HG02943 (cell line): ENCODE data around the gene KPTN.

Experiments used
- ATAC-seq: cut with Tn5 transposase; IDR thresholded peaks from one replicate; pipeline ENCODE4 v1.9.1; 2021; ENCODE audit warnings: mild to moderate bottlenecking, low read depth, moderate library complexity; ENCODE audit not compliant: unreplicated experiment

Gene KPTN

DNA sequence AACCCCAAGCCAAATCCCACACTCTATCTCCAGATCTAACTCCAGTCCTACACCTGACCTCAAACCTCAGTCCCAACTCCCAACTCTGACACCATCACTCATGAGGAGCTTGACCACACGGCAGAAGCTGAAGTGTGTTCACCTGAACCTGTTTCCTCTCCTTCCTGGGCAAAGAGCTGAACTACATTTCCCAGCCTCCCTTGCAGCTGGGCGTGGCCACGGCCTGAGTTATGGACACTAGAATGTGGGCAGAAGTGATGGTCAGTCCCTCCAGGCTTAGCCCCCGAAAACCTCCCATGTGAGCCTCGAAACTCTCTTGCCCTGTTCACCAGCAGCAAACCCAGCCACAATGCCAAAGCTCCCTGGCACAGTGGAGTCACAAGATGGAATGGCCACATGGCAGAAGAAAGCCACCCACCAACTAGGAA lies 45.2 kb downstream of the KPTN start:
- ATAC-seq, result no peak

- ATAC-seq, result no peak
Observed at GRCh38 chr19:47437500-47437899, 46.5 kb downstream of the KPTN start.

GRCh38 chr19:47436712-47437401 lies 47.2 kb downstream of the KPTN start:
- no peak for ATAC-seq

DNA sequence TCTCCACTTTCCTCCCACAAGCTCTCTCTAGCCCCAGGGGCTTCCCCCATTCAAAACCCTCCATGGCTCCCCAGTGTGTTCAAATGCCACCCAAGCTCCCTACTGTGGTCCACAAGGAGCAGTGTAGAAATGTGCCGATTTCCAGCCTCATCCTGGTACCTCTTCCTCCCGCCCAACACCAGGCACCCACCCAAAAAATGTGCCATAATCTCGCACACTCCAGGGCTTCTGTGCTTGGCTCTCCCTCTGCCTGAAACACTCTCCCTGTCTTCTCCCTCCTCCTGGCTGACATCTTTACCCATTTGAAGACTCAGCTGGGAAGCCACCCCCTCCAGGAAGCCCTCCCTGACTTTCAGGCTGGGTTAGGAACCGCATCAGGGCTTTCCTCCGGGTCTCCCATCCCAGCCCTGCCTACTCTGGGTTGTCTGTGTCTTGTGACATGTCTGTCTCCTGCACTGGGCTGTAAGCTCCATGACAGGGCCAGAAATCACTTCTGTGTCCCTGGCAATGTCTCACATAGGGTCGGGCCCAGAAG lies 48.1 kb downstream of the KPTN start:
- no peak for ATAC-seq

GRCh38 chr19:47435196-47435595 lies 48.8 kb downstream of the KPTN start:
- no peak for ATAC-seq

DNA sequence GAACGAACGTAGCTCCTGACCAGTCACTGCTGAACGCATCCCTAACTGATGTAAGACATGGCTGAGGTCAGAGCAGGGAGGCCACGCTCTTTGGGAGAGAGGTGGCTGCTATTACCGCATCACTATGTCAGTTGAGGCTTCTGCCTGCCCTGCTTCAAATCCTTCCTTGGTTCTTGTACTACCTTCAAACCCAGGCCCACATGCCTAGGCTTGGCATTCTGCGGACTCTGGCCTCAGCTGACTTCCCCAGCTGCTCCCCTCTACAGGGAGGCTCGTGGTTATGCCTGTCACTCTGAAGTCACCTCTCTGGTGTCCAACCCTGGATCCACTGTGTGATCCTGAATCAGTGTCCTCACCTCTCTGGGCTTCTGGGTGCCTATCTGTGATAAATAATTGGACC lies 49.9 kb downstream of the KPTN start:
- no peak for ATAC-seq

DNA sequence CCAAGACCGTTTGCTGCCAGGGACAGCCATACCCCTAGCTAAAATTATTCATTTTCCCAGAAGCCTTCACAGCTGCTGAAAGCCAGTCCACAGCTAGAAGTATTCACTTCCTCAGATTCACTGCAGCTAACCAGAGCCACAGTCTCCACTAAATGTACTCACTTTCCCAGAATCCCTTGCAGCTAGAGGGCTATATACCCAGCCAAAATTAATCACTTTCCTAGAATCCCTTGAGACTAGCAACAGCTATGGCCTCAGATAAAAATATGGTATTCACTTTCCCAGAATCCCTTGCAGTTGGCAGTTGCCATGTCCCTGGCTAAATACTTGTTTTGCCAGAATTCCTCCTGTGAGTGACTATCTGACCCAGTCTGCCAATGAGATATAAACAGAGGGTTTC lies 50.9 kb downstream of the KPTN start:
- no peak for ATAC-seq

DNA sequence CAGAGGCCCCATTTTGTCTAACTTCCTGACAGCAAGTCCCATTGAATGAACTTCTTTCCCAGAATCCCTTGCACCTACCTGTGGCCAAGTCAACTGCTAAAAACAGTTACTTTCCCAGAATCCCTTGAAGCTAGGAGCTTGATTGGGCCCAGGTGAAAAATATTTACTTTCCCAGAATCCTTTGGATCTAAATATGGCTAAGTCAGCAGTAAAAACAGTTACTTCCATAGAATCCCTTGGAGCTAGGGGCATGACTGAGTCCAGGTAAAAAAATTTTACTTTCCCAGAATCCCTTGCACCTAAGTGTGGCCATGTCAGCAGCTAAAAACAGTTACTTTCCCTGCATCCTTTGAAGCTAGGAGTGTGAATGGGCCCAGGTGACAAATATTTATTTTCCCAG lies 51.5 kb downstream of the KPTN start:
- no peak for ATAC-seq

GRCh38 chr19:47432091-47432490 lies 51.9 kb downstream of the KPTN start:
- ATAC-seq, result no peak

DNA sequence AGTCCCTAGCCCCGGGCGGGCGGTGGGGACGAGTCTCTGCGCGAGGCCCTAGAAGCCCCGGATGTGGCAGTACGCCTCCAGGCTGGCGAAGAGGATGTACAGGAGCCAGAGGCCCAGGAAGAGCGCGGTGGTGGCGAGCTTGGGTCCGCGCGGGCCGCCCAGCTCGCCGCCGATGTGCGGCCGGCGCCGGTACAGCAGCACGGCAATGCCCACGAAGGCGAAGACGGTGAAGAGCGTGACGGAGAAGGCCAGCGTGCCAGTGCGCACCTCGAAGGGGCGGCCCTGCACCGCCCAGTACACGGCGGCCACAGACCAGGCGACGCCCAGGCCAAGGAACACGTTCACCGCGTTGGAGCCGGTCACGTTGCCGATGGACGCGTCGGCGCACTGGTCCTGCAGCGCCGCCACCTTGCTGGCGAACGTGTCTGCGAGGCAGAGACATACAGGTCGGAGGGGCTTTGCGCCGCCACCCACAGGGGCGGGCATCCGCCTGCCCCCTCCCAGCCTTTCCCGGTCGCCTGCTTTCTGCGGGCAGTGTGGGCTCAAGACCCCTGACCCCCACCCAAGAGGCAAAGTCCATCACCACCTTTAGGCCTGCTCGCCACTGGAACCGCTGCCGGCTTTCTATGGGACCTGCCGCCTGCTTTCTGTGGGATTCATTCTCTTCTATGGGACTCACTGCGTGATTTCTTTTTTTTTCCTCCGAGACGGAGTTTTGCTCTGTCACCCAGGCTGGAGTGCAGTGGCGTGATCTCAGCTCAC lies 53.8 kb downstream of the KPTN start:
- no peak for ATAC-seq

DNA sequence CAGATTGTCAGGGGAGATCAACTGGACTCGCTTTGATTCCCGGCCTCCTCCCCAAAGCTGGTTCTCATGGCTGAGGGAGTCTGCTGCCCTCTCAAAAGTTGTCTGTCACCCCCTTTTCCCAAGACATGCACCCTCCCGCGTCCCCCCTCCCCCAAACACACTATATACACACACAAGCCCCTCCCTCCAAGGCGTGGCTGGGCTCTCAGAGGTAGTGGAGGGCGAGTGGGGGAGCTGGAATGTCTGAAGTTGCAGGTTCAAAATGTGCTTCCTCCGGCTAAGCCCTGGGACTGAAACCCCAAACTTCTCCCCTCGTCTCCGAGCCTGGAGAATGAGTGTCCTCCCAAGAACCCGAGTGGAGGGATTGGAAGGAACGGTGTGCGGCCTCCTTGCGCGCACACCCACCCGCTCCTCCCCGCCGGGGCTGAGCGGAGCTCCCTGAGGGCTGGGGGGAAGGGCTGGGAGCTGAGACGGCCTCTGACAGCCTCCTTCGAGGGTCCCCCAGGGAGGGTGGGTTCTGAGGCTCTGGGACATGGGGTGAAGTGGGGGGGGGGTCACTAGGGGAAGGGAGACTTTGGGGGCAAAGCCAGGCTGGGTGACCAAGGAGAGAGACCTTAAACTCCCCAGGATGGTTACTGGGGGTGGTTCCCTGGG lies 54.8 kb downstream of the KPTN start:
- ATAC-seq, result no peak

DNA sequence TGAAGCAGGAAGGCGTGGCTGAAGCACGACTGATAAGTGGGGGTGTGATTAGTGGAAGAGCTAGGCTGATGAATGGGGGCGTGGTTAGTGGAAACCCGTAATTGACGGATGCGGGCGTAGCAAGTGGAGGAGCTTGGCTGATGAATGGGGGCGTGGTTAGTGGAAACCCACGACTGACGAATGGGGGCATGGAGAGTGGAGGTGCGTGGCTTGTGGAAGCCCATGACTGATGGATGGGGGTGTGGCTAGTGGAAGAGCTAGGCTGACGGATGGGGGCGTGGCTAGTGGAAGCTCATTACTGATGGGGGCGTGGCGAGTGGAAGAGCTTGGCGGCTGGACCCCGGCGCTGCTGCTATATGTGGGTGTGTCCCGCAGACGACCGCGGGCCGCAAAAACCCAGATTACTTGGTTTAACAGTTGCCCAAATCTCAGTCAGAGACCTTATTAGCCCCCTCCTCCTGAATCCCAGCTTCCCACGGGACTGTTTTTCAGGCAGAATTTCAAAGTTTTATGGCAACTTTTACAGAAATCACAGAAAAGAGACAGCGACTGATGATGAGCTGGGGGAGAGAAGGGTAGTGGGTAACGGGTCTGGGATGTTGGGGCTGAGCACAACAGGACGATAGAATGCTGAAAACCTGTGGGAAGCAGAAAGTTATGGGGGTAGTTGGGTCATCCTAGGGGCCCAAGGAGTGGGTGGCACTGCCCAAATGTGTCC lies 55.7 kb downstream of the KPTN start:
- ATAC-seq, result no peak

- ATAC-seq, result no peak
Observed at GRCh38 chr19:47427241-47428176, 56.5 kb downstream of the KPTN start.
